ENCODE results near the gene ZNF331.

- TF ChIP-seq CTCF (IDR thresholded peaks at IDR 0.05): no peak
- TF ChIP-seq EP300 (IDR thresholded peaks at IDR 0.05): no peak
- TF ChIP-seq POLR2A (IDR thresholded peaks at IDR 0.05): no peak
Measured at GRCh38 chr19:53511357-53511756, 26.6 kb upstream of the ZNF331 start.

Measured in stomach (tissue), 4 donors.